WTC11 (cell line): ENCODE data around the gene GPC6. TPM values are rescaled to one million over a fixed set of nuclear protein-coding genes. Genes with fewer than 3 reads are reported as not detected.

ENCODE experiments used
- ATAC-seq: fragments of 200-7000 bp; cut with Tn5 transposase; 2 replicates; pipeline ENCODE4 v1.10.0; 2021; ENCODE audit warnings: mild to moderate bottlenecking, moderate library complexity
- CTCF ChIA-PET: fragments of 300-600 bp; sonication (Branson Sonifier 250); formaldehyde crosslinking; loops from one replicate; lab custom pipeline; 2021; ENCODE audit warnings: antibody characterized with exemption; lab: Charles Lee
- POLR2A ChIA-PET: fragments of 350-600 bp; sonication (Branson Sonifier 250); formaldehyde crosslinking; loops from one replicate; lab custom pipeline; 2021; ENCODE audit warnings: antibody characterized with exemption; lab: Charles Lee
- DNase-seq: peaks from one replicate; pipeline ENCODE4 v3.0.0; 2021; ENCODE audit warnings: low spot score
- H3K27ac Mint-ChIP-seq: 2 replicates; pipeline ENCODE4 v1.8.0; 2021; ENCODE audit warnings: mixed read lengths
- H3K27me3 Mint-ChIP-seq: 2 replicates; pipeline ENCODE4 v1.8.0; 2021; ENCODE audit warnings: low read depth, mild to moderate bottlenecking, moderate library complexity, mixed read lengths
- H3K36me3 Mint-ChIP-seq: 2 replicates; pipeline ENCODE4 v1.8.0; 2021; ENCODE audit warnings: mixed read lengths
- H3K4me1 Mint-ChIP-seq: 2 replicates; pipeline ENCODE4 v1.8.0; 2022; ENCODE audit warnings: mixed read lengths
- H3K4me3 Mint-ChIP-seq: 2 replicates; pipeline ENCODE4 v1.8.0; 2021; ENCODE audit warnings: mild to moderate bottlenecking, moderate library complexity, mixed read lengths
- H3K9me3 Mint-ChIP-seq: 2 replicates; pipeline ENCODE4 v1.8.0; 2021; ENCODE audit warnings: mixed read lengths
- FOXJ3 ChIP-seq: sonication (generic); formaldehyde crosslinking; IDR thresholded peaks from 2 replicates; pipeline ENCODE4 v1.9.0; 2021; ENCODE audit warnings: missing genetic modification reagents, mild to moderate bottlenecking, borderline replicate concordance
- FOXP1 ChIP-seq: sonication (generic); formaldehyde crosslinking; IDR thresholded peaks from 2 replicates; pipeline ENCODE4 v1.8.0; 2022; ENCODE audit warnings: missing genetic modification reagents, mild to moderate bottlenecking, moderate library complexity, borderline replicate concordance
- GABPB1 ChIP-seq: sonication (generic); formaldehyde crosslinking; IDR thresholded peaks from 2 replicates; pipeline ENCODE4 v1.8.1; 2023; ENCODE audit warnings: mild to moderate bottlenecking, missing genetic modification reagents
- JUN ChIP-seq: sonication (generic); formaldehyde crosslinking; IDR thresholded peaks from 2 replicates; pipeline ENCODE4 v1.8.0; 2023; ENCODE audit warnings: mild to moderate bottlenecking, missing genetic modification reagents
- KAT7 ChIP-seq: sonication (generic); formaldehyde crosslinking; IDR thresholded peaks from 2 replicates; pipeline ENCODE4 v1.8.1; 2023; ENCODE audit warnings: missing genetic modification reagents, mild to moderate bottlenecking, borderline replicate concordance
- OVOL2 ChIP-seq: fragments of 250-450 bp; sonication (Bioruptor Pico); IDR thresholded peaks from 2 replicates; pipeline ENCODE4 v1.9.0; 2021; ENCODE audit warnings: mild to moderate bottlenecking, borderline replicate concordance
- SMAD3 ChIP-seq: sonication (generic); formaldehyde crosslinking; IDR thresholded peaks from 2 replicates; pipeline ENCODE4 v1.8.0; 2022; ENCODE audit warnings: missing genetic modification reagents, mild to moderate bottlenecking, borderline replicate concordance
- SOX15 ChIP-seq: fragments of 250-450 bp; sonication (Bioruptor Pico); IDR thresholded peaks from 2 replicates; pipeline ENCODE4 v1.9.0; 2021; ENCODE audit warnings: mild to moderate bottlenecking
- TEAD4 ChIP-seq: sonication (generic); formaldehyde crosslinking; IDR thresholded peaks from 2 replicates; pipeline ENCODE4 v1.8.0; 2022; ENCODE audit warnings: mild to moderate bottlenecking, missing genetic modification reagents
- USF1 ChIP-seq: sonication (generic); formaldehyde crosslinking; IDR thresholded peaks from 2 replicates; pipeline ENCODE4 v1.8.0; 2022; ENCODE audit warnings: mild to moderate bottlenecking, missing genetic modification reagents
- ZNF138 ChIP-seq: sonication (generic); formaldehyde crosslinking; conservative IDR thresholded peaks from 2 replicates; pipeline ENCODE4 v1.8.1; 2022; ENCODE audit warnings: mild to moderate bottlenecking, moderate library complexity, missing genetic modification reagents
- ZNF232 ChIP-seq: sonication (generic); formaldehyde crosslinking; IDR thresholded peaks from 2 replicates; pipeline ENCODE4 v1.8.0; 2022; ENCODE audit warnings: mild to moderate bottlenecking, missing genetic modification reagents
- ZNF416 ChIP-seq: fragments of 250-450 bp; sonication (Bioruptor Pico); IDR thresholded peaks from 2 replicates; pipeline ENCODE4 v1.9.0; 2021; ENCODE audit warnings: mild to moderate bottlenecking, inconsistent platforms
- ZNF425 ChIP-seq: fragments of 250-450 bp; sonication (Bioruptor Pico); conservative IDR thresholded peaks from 2 replicates; pipeline ENCODE4 v1.9.0; 2021; ENCODE audit warnings: mild to moderate bottlenecking
- ZNF532 ChIP-seq: fragments of 250-450 bp; sonication (Bioruptor Pico); IDR thresholded peaks from 2 replicates; pipeline ENCODE4 v1.9.0; 2021; ENCODE audit warnings: mild to moderate bottlenecking, borderline replicate concordance
- total RNA-seq: library from RNA; stranded (reverse); gene quantifications from 3 replicates; pipeline ENCODE4 v1.2.3, GENCODE V29; 2021
- TF ChIP-seq, protein P1 (sequence below): sonication (generic); formaldehyde crosslinking; IDR thresholded peaks from 2 replicates; pipeline ENCODE4 v1.8.0; 2023; ENCODE audit warnings: missing genetic modification reagents
- TF ChIP-seq, protein P2 (sequence below): sonication (generic); formaldehyde crosslinking; IDR thresholded peaks from 2 replicates; pipeline ENCODE4 v1.8.1; 2022; ENCODE audit warnings: mild to moderate bottlenecking, missing genetic modification reagents, moderate library complexity, borderline replicate concordance

Gene GPC6
- total RNA-seq, 1 experiment from 2014 or later = 19.5 TPM

DNA sequence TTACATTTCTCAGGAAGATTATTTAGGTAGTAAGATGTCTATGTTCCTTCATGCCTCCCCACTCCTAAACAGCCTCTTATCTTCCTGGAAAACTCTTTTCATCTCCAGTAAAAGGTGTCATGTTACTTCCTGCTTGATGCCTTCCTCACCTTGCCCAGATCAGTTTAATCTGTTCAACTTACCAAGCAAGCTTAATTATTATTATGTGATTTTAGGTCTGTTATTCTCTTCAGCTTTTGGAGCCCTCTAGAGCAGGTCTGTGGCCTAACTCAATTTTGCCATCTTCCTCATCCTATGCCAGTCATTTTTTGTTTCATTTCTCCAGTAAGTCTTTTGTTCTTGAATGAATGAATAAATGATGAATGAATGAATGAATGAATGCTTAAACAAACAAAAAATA, 724.5 kb downstream of the GPC6 start:
- POLR2A ChIA-PET = no interaction called here

DNA sequence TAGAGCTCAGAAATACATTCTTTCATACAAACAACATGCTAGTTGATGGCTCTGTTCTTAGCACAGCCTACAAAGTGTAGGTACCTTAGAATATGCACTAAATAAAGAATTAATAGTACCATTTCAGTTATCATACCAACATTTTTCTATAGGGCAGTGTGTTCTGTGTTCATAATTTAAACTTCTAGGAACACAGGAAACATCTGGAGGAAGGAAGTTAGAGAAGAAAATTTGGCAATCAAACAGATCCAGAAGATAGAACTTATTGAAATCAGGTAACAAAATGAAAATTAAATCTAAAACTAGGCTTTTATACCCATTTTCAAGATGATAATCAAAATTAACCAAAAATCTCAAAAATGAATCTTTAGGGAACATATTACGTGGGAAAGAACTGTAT, 725.3 kb downstream of the GPC6 start:
- Mint-ChIP-seq H3K27ac (no peak overlapping the region), H3K27me3 (no peaks in the 10 kb centered on the region), H3K4me3 (no peak overlapping the region), H3K4me1 (peaks cover 15% of the 10 kb centered on the region)
- POLR2A ChIA-PET = no interaction called here
- ATAC-seq = no peak
- DNase-seq = no peak
- no peak for TF ChIP-seq KAT7
- no peak for TF ChIP-seq ZNF425
- TF ChIP-seq GABPB1 (CRISPR knock-in tag) = no peak
- no peak for TF ChIP-seq ZNF532 (CRISPR knock-in tag)
- no peak for TF ChIP-seq SMAD3 (CRISPR knock-in tag)
- no peak for TF ChIP-seq FOXP1 (CRISPR knock-in tag)
- no peak for TF ChIP-seq TEAD4 (CRISPR knock-in tag)
- no peak for TF ChIP-seq ZNF416 (CRISPR knock-in tag)
- TF ChIP-seq, protein P1, sequence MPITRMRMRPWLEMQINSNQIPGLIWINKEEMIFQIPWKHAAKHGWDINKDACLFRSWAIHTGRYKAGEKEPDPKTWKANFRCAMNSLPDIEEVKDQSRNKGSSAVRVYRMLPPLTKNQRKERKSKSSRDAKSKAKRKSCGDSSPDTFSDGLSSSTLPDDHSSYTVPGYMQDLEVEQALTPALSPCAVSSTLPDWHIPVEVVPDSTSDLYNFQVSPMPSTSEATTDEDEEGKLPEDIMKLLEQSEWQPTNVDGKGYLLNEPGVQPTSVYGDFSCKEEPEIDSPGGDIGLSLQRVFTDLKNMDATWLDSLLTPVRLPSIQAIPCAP = no peak
- no peak for TF ChIP-seq OVOL2 (CRISPR knock-in tag)
- TF ChIP-seq USF1 (CRISPR knock-in tag) = no peak
- no peak for TF ChIP-seq SOX15 (CRISPR knock-in tag)
- TF ChIP-seq, all 79 proteins: peak for 0
- Mint-ChIP-seq H3K9me3 (no peaks in the 10 kb centered on the region), H3K36me3 (no peaks in the 10 kb centered on the region)
- CTCF ChIA-PET = no interaction called here

More for the DNA sequence above, 724.5 kb downstream of the GPC6 start:
- H3K36me3 Mint-ChIP-seq = no peaks in the 10 kb centered on the region
- no peaks in the 10 kb centered on the region for H3K27me3 Mint-ChIP-seq
- no peaks in the 10 kb centered on the region for H3K9me3 Mint-ChIP-seq
- ATAC-seq (no peak; the same call in 1 of the 2 replicates), DNase-seq (no peak)
- TF ChIP-seq FOXJ3 = no peak
- TF ChIP-seq, protein P2, sequence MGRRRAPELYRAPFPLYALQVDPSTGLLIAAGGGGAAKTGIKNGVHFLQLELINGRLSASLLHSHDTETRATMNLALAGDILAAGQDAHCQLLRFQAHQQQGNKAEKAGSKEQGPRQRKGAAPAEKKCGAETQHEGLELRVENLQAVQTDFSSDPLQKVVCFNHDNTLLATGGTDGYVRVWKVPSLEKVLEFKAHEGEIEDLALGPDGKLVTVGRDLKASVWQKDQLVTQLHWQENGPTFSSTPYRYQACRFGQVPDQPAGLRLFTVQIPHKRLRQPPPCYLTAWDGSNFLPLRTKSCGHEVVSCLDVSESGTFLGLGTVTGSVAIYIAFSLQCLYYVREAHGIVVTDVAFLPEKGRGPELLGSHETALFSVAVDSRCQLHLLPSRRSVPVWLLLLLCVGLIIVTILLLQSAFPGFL (CRISPR knock-in tag) = no peak
- TF ChIP-seq ZNF232 (CRISPR knock-in tag) = no peak
- TF ChIP-seq JUN (CRISPR knock-in tag) = no peak
- no peak for TF ChIP-seq ZNF138 (CRISPR knock-in tag)
- peaks cover 15% of the 10 kb centered on the region for H3K4me1 Mint-ChIP-seq
- H3K4me3 Mint-ChIP-seq = no peak overlapping the region
- CTCF ChIA-PET = no interaction called here
- H3K27ac Mint-ChIP-seq = no peak overlapping the region
